Neural cell (in vitro differentiated cells): ENCODE measurements around the gene SOX5. TPM values are rescaled to one million over a fixed set of nuclear protein-coding genes. Genes with fewer than 3 reads are reported as not detected.

Experiments used
- H2AFZ ChIP-seq: fragments of 200-600, 300-800 bp; sonication (generic), shearing (Covaris generic); 2 replicates; pipeline ENCODE4 v1.6.0; 2014; ENCODE audit warnings: low read depth, mild to moderate bottlenecking, antibody characterized with exemption, low read length, moderate library complexity
- H3F3A ChIP-seq: fragments of 200-600 bp; shearing (Covaris generic); 2 replicates; pipeline ENCODE4 v1.6.1; 2016; ENCODE audit warnings: mild to moderate bottlenecking, moderate library complexity, mixed read lengths, antibody characterized with exemption, low read length; ENCODE audit not compliant: insufficient read depth, poor library complexity, severe bottlenecking
- H3K27ac ChIP-seq: fragments of 200-600, 300-800 bp; sonication (generic), shearing (Covaris generic); 2 replicates; pipeline ENCODE4 v1.5.1; 2014; ENCODE audit warnings: mild to moderate bottlenecking, low read length, moderate library complexity
- H3K27me3 ChIP-seq: fragments of 300-800, 200-600 bp; sonication (generic), shearing (Covaris generic); 2 replicates; pipeline ENCODE4 v1.6.0; 2014; ENCODE audit warnings: mild to moderate bottlenecking, low read depth, low read length, moderate library complexity; ENCODE audit not compliant: insufficient read depth
- H3K36me3 ChIP-seq: fragments of 300-800, 200-600 bp; sonication (generic), shearing (Covaris generic); 2 replicates; pipeline ENCODE4 v1.5.1; 2014; ENCODE audit warnings: mild to moderate bottlenecking, antibody characterized with exemption, low read length, moderate library complexity; ENCODE audit not compliant: insufficient read depth
- H3K4me2 ChIP-seq: fragments of 300-800, 200-600 bp; sonication (generic), shearing (Covaris generic); 2 replicates; pipeline ENCODE4 v1.6.0; 2014; ENCODE audit warnings: mild to moderate bottlenecking, low read length
- H3K4me3 ChIP-seq: fragments of 300-800, 200-600 bp; sonication (generic), shearing (Covaris generic); 2 replicates; pipeline ENCODE4 v1.5.1; 2014; ENCODE audit warnings: mild to moderate bottlenecking, low read length, moderate library complexity
- H3K79me2 ChIP-seq: fragments of 200-600 bp; shearing (Covaris generic); replicated peaks from 2 replicates; pipeline ENCODE4 v1.6.0; 2014; ENCODE audit warnings: mild to moderate bottlenecking, low read length, moderate library complexity; ENCODE audit not compliant: insufficient read depth
- H3K9ac ChIP-seq: fragments of 300-800, 200-600 bp; sonication (generic), shearing (Covaris generic); 2 replicates; pipeline ENCODE4 v1.6.1; 2016; ENCODE audit warnings: mild to moderate bottlenecking, low read length, mixed read lengths
- H3K9me2 ChIP-seq: fragments of 200-600 bp; shearing (Covaris generic); 2 replicates; pipeline ENCODE4 v1.6.1; 2016; ENCODE audit warnings: mild to moderate bottlenecking, low read length, mixed read lengths; ENCODE audit not compliant: insufficient read depth
- H3K9me3 ChIP-seq: fragments of 200-600, 300-800 bp; sonication (generic), shearing (Covaris generic); 2 replicates; pipeline ENCODE4 v1.6.1; 2016; ENCODE audit warnings: mild to moderate bottlenecking, mixed run types, low read length, moderate library complexity, mixed read lengths
- H4K20me1 ChIP-seq: fragments of 200-600 bp; shearing (Covaris generic); 2 replicates; pipeline ENCODE4 v1.6.1; 2016; ENCODE audit warnings: mild to moderate bottlenecking, mixed run types; ENCODE audit not compliant: insufficient read depth
- CTCF ChIP-seq: fragments of 450-650 bp; IDR thresholded peaks from 2 replicates; pipeline ENCODE4 v1.5.1; 2014; ENCODE audit warnings: antibody characterized with exemption, mild to moderate bottlenecking, moderate library complexity; ENCODE audit not compliant: poor library complexity, severe bottlenecking
- EP300 ChIP-seq: fragments of 450-650 bp; conservative IDR thresholded peaks from 2 replicates; pipeline ENCODE4 v1.6.1; 2014; ENCODE audit warnings: antibody characterized with exemption, mild to moderate bottlenecking, moderate library complexity; ENCODE audit not compliant: poor library complexity, severe bottlenecking
- EZH2 ChIP-seq: fragments of 200-600, 300-800 bp; shearing (Covaris generic), sonication (generic); IDR thresholded peaks from 2 replicates; pipeline ENCODE4 v1.6.1; 2014; ENCODE audit warnings: antibody characterized with exemption, low read length, borderline replicate concordance, mild to moderate bottlenecking; ENCODE audit not compliant: insufficient read depth, poor library complexity, severe bottlenecking
- MXI1 ChIP-seq: fragments of 450-650 bp; conservative IDR thresholded peaks from 2 replicates; pipeline ENCODE4 v1.6.1; 2014; ENCODE audit warnings: antibody characterized with exemption, mild to moderate bottlenecking; ENCODE audit not compliant: poor library complexity, severe bottlenecking
- POLR2AphosphoS5 ChIP-seq: IDR thresholded peaks from 2 replicates; pipeline ENCODE4 v1.6.1; 2012
- RAD21 ChIP-seq: fragments of 450-650 bp; conservative IDR thresholded peaks from 2 replicates; pipeline ENCODE4 v1.6.1; 2014; ENCODE audit warnings: antibody characterized with exemption, mild to moderate bottlenecking, moderate library complexity
- REST ChIP-seq: IDR thresholded peaks from 2 replicates; pipeline ENCODE4 v1.6.1; 2012; ENCODE audit warnings: borderline replicate concordance
- SMC3 ChIP-seq: fragments of 450-650 bp; conservative IDR thresholded peaks from 2 replicates; pipeline ENCODE4 v1.6.1; 2014; ENCODE audit warnings: antibody characterized with exemption, mild to moderate bottlenecking, moderate library complexity; ENCODE audit not compliant: poor library complexity
- TAF1 ChIP-seq: IDR thresholded peaks from 2 replicates; pipeline ENCODE4 v1.6.1; 2012; ENCODE audit warnings: low read depth
- polyA plus RNA-seq: library from polyadenylated mRNA; depleted of rRNA; stranded (reverse); fragments of >200 nt; gene quantifications from 2 replicates; pipeline ENCODE4 v1.2.3, GENCODE V29; 2014

The SOX5 gene
- polyA plus RNA-seq, 1 donor from 2014 or later: 1.8 TPM

DNA sequence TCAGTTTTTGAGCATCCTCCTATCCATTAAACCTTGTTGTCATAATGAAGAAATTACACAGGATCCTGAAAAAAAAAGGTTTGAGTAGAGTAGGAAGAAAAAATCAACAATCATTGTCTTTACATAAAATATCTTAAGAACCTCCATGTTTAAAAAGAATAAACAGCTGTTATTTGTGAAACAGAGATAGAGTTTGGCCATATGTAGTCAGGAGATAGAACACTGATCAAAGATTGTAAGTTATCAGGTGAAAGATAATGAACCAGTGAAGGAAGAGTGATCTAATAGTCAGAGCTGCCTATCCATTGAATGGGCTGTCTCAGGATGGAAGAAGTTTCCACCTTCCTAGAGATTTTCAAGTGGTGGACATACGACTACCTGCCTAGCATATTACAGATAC, 397.1 kb downstream of the SOX5 start:
- no peak overlapping the region for H3K4me2 ChIP-seq
- TF ChIP-seq CTCF: no peak
- TF ChIP-seq EZH2: no peak
- no peak for TF ChIP-seq TAF1
- H3K79me2 ChIP-seq: no peaks in the 10 kb centered on the region
- no peaks in the 10 kb centered on the region for H3K27me3 ChIP-seq
- no peak overlapping the region for H3K27ac ChIP-seq
- no peaks in the 10 kb centered on the region for H4K20me1 ChIP-seq
- no peak overlapping the region for H2AFZ ChIP-seq
- no peak overlapping the region for H3K4me3 ChIP-seq
- H3F3A ChIP-seq: no peaks in the 10 kb centered on the region
- no peaks in the 10 kb centered on the region for H3K36me3 ChIP-seq
- no peak overlapping the region for H3K9ac ChIP-seq
- H3K9me2 ChIP-seq: no peaks in the 10 kb centered on the region
- H3K9me3 ChIP-seq: no peaks in the 10 kb centered on the region

- TF ChIP-seq RAD21: no peak
- TF ChIP-seq MXI1: no peak
- TF ChIP-seq EZH2: no peak
- no peak for TF ChIP-seq EP300
- TF ChIP-seq POLR2AphosphoS5: no peak
- TF ChIP-seq TAF1: no peak
- no peak for TF ChIP-seq REST
- TF ChIP-seq CTCF: no peak
- TF ChIP-seq SMC3: no peak
- Histone ChIP-seq H3K27me3 (no peaks in the 10 kb centered on the region), H3K9me3 (no peaks in the 10 kb centered on the region)
Observed at GRCh38 chr12:23550753-23551152, 398.7 kb downstream of the SOX5 start.

More at GRCh38 chr12:23550753-23551152, 398.7 kb downstream of the SOX5 start:
- Histone ChIP-seq H3K27ac (no peak overlapping the region), H3K9me2 (no peaks in the 10 kb centered on the region), H3K79me2 (no peaks in the 10 kb centered on the region), H3F3A (no peaks in the 10 kb centered on the region), H3K36me3 (no peaks in the 10 kb centered on the region), H3K4me2 (no peak overlapping the region), H4K20me1 (no peaks in the 10 kb centered on the region), H3K4me3 (no peak overlapping the region), H2AFZ (no peak overlapping the region), H3K9ac (no peak overlapping the region)
